HepG2 (cell line): ENCODE data around the gene SCG2. TPM values are rescaled to one million over a fixed set of nuclear protein-coding genes. Genes with fewer than 3 reads are reported as not detected.

Experiments used
- ATAC-seq: fragments of 200-7000 bp; cut with Tn5 transposase; 3 replicates; pipeline ENCODE4 v1.9.1; 2020; ENCODE audit warnings: mild to moderate bottlenecking, moderate library complexity
- BruUV-seq: library from RNA; stranded (reverse); fragments of 400-500 nt; replicated peaks from 2 replicates; lab custom pipeline; 2021; lab: Mats Ljungman, UMichigan
- CTCF ChIA-PET: fragments of 300-600 bp; formaldehyde crosslinking; extraction: SDS; loops from one replicate; lab custom pipeline; 2021; ENCODE audit warnings: low total read pairs, inconsistent platforms, low intra/inter-chr PET ratio; lab: Yijun Ruan, JAX
- POLR2A ChIA-PET: fragments of 350-600 bp; sonication (Branson Sonifier 250); formaldehyde crosslinking; loops from one replicate; lab custom pipeline; 2020; ENCODE audit warnings: antibody characterized with exemption, inconsistent platforms; lab: Yijun Ruan, JAX
- DNase-seq: peaks from one replicate; pipeline ENCODE4 v3.0.0-alpha.2; 2015; ENCODE audit warnings: low spot score
- FAIRE-seq: peaks from 3 replicates; lab custom pipeline; 2011; peaks lifted over from hg19 to GRCh38; lab: Jason Lieb, UNC
- H2AFZ ChIP-seq: one replicate; pipeline ENCODE4 v1.6.1; 2011; ENCODE audit warnings: low read length, inconsistent platforms
- H3K27ac ChIP-seq: fragments of 300-600 bp; 3 replicates; pipeline ENCODE4 v1.8.0; 2011; ENCODE audit warnings: mixed run types, mild to moderate bottlenecking, mixed read lengths, low read length, inconsistent platforms; ENCODE audit not compliant: insufficient read depth; ENCODE audit errors: extremely low read length
- H3K27me3 ChIP-seq, 2 experiments: fragments of 200-600 bp in 1 of 2; 2 replicates in 1 of 2; 3 replicates in 1 of 2; pipeline versions ENCODE4 v1.6.0 to v1.8.0; 2011; ENCODE audit warnings: low read length in 2 of 2, mild to moderate bottlenecking in 2 of 2, moderate library complexity in 2 of 2, inconsistent platforms in 1 of 2; ENCODE audit not compliant: insufficient read depth in 2 of 2, control insufficient read depth in 1 of 2
- H3K36me3 ChIP-seq, 2 experiments: fragments of 200-600 bp in 1 of 2; replicated peaks in 1 of 2; 2 replicates in 1 of 2; 3 replicates in 1 of 2; pipeline versions ENCODE4 v1.5.1 to v1.8.0; 2011; ENCODE audit warnings: low read length in 2 of 2, inconsistent platforms in 1 of 2; ENCODE audit not compliant: insufficient read depth in 2 of 2, control insufficient read depth in 1 of 2
- H3K4me1 ChIP-seq: 2 replicates; pipeline ENCODE4 v1.5.1; 2012; ENCODE audit warnings: low read length, inconsistent platforms; ENCODE audit not compliant: insufficient read depth
- H3K4me2 ChIP-seq: 2 replicates; pipeline ENCODE4 v1.6.0; 2011; ENCODE audit warnings: low read depth, low read length, inconsistent platforms
- H3K4me3 ChIP-seq, 3 experiments: fragments of 200-600 bp in 1 of 3; sonication (generic), shearing (Covaris generic) in 1 of 3; replicated peaks in 1 of 3; 2 replicates each; pipeline ENCODE4 v1.5.1; 2011 to 2016; ENCODE audit warnings: low read length in 3 of 3, inconsistent platforms in 2 of 3, low read depth in 2 of 3, mild to moderate bottlenecking in 2 of 3, control low read depth in 1 of 3, mixed read lengths in 1 of 3; ENCODE audit not compliant: insufficient read depth in 1 of 3
- H3K79me2 ChIP-seq: one replicate; pipeline ENCODE4 v1.6.1; 2011; ENCODE audit warnings: low read length, inconsistent platforms; ENCODE audit not compliant: insufficient read depth
- H3K9ac ChIP-seq: 2 replicates; pipeline ENCODE4 v1.6.0; 2011; ENCODE audit warnings: mild to moderate bottlenecking, low read depth, low read length, inconsistent platforms; ENCODE audit not compliant: insufficient read depth
- H3K9me3 ChIP-seq: 2 replicates; pipeline ENCODE4 v1.5.1; 2012; ENCODE audit warnings: mild to moderate bottlenecking, low read length
- H4K20me1 ChIP-seq: 2 replicates; pipeline ENCODE4 v1.6.0; 2011; ENCODE audit warnings: inconsistent platforms, mild to moderate bottlenecking, low read length, moderate library complexity; ENCODE audit not compliant: insufficient read depth
- CREB1 ChIP-seq, 2 experiments: fragments of 450-650 bp in 1 of 2; IDR thresholded peaks; 2 replicates each; pipeline ENCODE4 v1.6.1; 2016 to 2017; ENCODE audit warnings: control low read depth in 1 of 2, mild to moderate bottlenecking in 1 of 2, missing compliant biosample characterization in 1 of 2, missing genetic modification characterization in 1 of 2
- FOSL2 ChIP-seq: sonication (generic); formaldehyde crosslinking; IDR thresholded peaks from 2 replicates; pipeline ENCODE4 v1.4.0; 2020; ENCODE audit warnings: missing genetic modification reagents
- JARID2 ChIP-seq: sonication (generic); formaldehyde crosslinking; IDR thresholded peaks from 2 replicates; pipeline ENCODE4 v1.8.1; 2023; ENCODE audit warnings: missing genetic modification reagents, inconsistent platforms; ENCODE audit not compliant: insufficient replicate concordance
- MTF1 ChIP-seq: sonication (generic); formaldehyde crosslinking; IDR thresholded peaks from 2 replicates; pipeline ENCODE4 v1.5.0; 2020; ENCODE audit warnings: missing genetic modification reagents
- PAWR ChIP-seq: sonication (generic); formaldehyde crosslinking; IDR thresholded peaks from 2 replicates; pipeline ENCODE4 v1.4.0; 2020; ENCODE audit warnings: missing genetic modification reagents, mild to moderate bottlenecking, borderline replicate concordance
- RERE ChIP-seq: IDR thresholded peaks from 2 replicates; pipeline ENCODE4 v1.6.1; 2016; ENCODE audit warnings: low read depth, missing genetic modification reagents, missing compliant biosample characterization
- XBP1 ChIP-seq: sonication (generic); formaldehyde crosslinking; IDR thresholded peaks from 2 replicates; pipeline ENCODE4 v1.5.0; 2020; ENCODE audit warnings: missing genetic modification reagents
- ZFP37 ChIP-seq: sonication (generic); formaldehyde crosslinking; IDR thresholded peaks from 2 replicates; pipeline ENCODE4 v1.4.0; 2020; ENCODE audit warnings: missing genetic modification reagents, borderline replicate concordance
- ZNF414 ChIP-seq: sonication (generic); formaldehyde crosslinking; IDR thresholded peaks from 2 replicates; pipeline ENCODE4 v1.5.0; 2020; ENCODE audit warnings: missing genetic modification reagents
- ZNF543 ChIP-seq: sonication (generic); formaldehyde crosslinking; IDR thresholded peaks from 2 replicates; pipeline ENCODE4 v1.4.0; 2020; ENCODE audit warnings: mild to moderate bottlenecking, missing genetic modification reagents
- ZUFSP ChIP-seq: sonication (generic); formaldehyde crosslinking; IDR thresholded peaks from 2 replicates; pipeline ENCODE4 v1.9.0; 2021; ENCODE audit warnings: missing genetic modification reagents, mild to moderate bottlenecking, borderline replicate concordance
- WGBS: methylation state at CpG from one replicate; pipeline ENCODE4 v1.1.6; 2017; ENCODE audit warnings: low lambda C conversion rate; 5-methylcytosine and 5-hydroxymethylcytosine counted together
- in situ Hi-C: cut with HindIII; loops from 2 replicates; pipeline ENCODE4 v1.10.0; 2017; ENCODE audit warnings: low pct_unique_long_range_greater_than_20kb; ENCODE audit not compliant: extremely low pct_ligation_motif_present
- intact Hi-C: fragments of 100-400 bp; cut with micrococcal nuclease; formaldehyde crosslinking; loops from one replicate; pipeline ENCODE4 v1.10.0; 2022; ENCODE audit not compliant: unreplicated experiment
- polyA plus RNA-seq, 8 experiments: library from polyadenylated mRNA; depleted of rRNA in 3 of 8; stranded (reverse) in 7 of 8; unstranded in 1 of 8; fragments of >200 nt; fragmentation: Illumina TruSeq in 4 of 8; extraction: Trizol in 4 of 8; gene quantifications; 2 replicates each; pipeline versions ENCODE4 v1.2.1 to v1.2.3, GENCODE V29; 2011 to 2016; ENCODE audit warnings: low read depth in 4 of 8, missing spikeins in 1 of 8, mixed read lengths in 1 of 8; ENCODE audit not compliant: insufficient read depth in 1 of 8
- total RNA-seq, 5 experiments: library from RNA; depleted of rRNA; stranded (reverse); fragments of >200 nt; fragmentation: Illumina TruSeq; extraction: Trizol; gene quantifications; 2 replicates each; pipeline ENCODE4 v1.2.3, GENCODE V29; 2016; ENCODE audit warnings: low read depth in 1 of 5

The SCG2 gene
- total and polyA plus RNA-seq, 2 of the 13 experiments (the other 11 are each of a cell fraction or from before 2014, with no cell fraction given), result not detected

GRCh38 chr2:223576873-223577272, 25.3 kb downstream of the SCG2 start:
- no peak for TF ChIP-seq ZNF414
- TF ChIP-seq ZFP37, result no peak
- TF ChIP-seq PAWR (CRISPR knock-in tag), result no peak
- TF ChIP-seq ZUFSP (CRISPR knock-in tag), result no peak
- no peak for TF ChIP-seq RERE (CRISPR knock-in tag)
- no peak for TF ChIP-seq XBP1
- TF ChIP-seq FOSL2, result peak; percentile 66
- peak; percentile 54; the same call in 1 of the 2 replicates for TF ChIP-seq CREB1 (IDR thresholded peaks at IDR 0.05)
- TF ChIP-seq CREB1 (CRISPR knock-in tag; IDR thresholded peaks at IDR 0.05), result no peak
- no peak for TF ChIP-seq JARID2
- no peak for TF ChIP-seq MTF1 (CRISPR knock-in tag)
- TF ChIP-seq ZNF543 (CRISPR knock-in tag), result no peak
- H3K36me3 ChIP-seq, result no peaks in the 10 kb centered on the region
- H3K4me3 ChIP-seq, result no peak overlapping the region
- ATAC-seq (no peak; the same call in 2 of the 3 replicates), DNase-seq (no peak), FAIRE-seq (no peak)
- WGBS, result 29% methylated on average over 5 of the region's 5 CpGs
- H3K9me3 ChIP-seq, result no peaks in the 10 kb centered on the region
- no peak overlapping the region for H3K4me2 ChIP-seq
- BruUV-seq, result no TSS peak
- H3K79me2 ChIP-seq, result no peaks in the 10 kb centered on the region
- intact Hi-C loops, result no loop called here
- no peaks in the 10 kb centered on the region for H4K20me1 ChIP-seq
- in situ Hi-C loops, result no loop called here
- no peaks in the 10 kb centered on the region for H3K4me1 ChIP-seq
- CTCF ChIA-PET, result no interaction called here
- H3K9ac ChIP-seq, result no peak overlapping the region
- POLR2A ChIA-PET, result no interaction called here
- no peak overlapping the region for H3K27ac ChIP-seq
- no peak overlapping the region for H2AFZ ChIP-seq
- no peaks in the 10 kb centered on the region for H3K27me3 ChIP-seq
